Measurements from ENCODE around the gene HBP1. TPM values are rescaled to one million over a fixed set of nuclear protein-coding genes. Genes with fewer than 3 reads are reported as not detected.

The HBP1 gene
- total RNA-seq, 1 experiment from 2014 or later, result 31.0 TPM

DNA sequence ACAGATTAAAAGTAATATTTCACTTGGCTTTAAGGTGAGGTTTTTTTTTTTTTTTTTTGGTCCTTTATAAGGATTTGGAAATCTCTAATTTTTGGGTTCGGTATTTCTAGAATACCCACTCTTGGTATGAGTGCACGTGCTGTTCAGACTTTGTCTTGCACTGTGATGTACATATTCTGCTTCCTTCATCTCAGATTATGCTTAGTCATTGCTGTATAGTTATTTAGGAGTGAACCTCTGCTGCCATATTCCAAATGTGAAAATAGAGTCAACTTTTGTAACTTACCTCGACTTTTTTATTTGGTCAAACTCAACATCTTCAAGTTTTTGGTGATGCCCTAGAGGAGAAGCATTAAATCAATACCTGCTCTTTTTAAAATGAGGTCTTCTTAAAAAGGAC, 40.1 kb upstream of the HBP1 start (continued):
- TF ChIP-seq, protein P1, sequence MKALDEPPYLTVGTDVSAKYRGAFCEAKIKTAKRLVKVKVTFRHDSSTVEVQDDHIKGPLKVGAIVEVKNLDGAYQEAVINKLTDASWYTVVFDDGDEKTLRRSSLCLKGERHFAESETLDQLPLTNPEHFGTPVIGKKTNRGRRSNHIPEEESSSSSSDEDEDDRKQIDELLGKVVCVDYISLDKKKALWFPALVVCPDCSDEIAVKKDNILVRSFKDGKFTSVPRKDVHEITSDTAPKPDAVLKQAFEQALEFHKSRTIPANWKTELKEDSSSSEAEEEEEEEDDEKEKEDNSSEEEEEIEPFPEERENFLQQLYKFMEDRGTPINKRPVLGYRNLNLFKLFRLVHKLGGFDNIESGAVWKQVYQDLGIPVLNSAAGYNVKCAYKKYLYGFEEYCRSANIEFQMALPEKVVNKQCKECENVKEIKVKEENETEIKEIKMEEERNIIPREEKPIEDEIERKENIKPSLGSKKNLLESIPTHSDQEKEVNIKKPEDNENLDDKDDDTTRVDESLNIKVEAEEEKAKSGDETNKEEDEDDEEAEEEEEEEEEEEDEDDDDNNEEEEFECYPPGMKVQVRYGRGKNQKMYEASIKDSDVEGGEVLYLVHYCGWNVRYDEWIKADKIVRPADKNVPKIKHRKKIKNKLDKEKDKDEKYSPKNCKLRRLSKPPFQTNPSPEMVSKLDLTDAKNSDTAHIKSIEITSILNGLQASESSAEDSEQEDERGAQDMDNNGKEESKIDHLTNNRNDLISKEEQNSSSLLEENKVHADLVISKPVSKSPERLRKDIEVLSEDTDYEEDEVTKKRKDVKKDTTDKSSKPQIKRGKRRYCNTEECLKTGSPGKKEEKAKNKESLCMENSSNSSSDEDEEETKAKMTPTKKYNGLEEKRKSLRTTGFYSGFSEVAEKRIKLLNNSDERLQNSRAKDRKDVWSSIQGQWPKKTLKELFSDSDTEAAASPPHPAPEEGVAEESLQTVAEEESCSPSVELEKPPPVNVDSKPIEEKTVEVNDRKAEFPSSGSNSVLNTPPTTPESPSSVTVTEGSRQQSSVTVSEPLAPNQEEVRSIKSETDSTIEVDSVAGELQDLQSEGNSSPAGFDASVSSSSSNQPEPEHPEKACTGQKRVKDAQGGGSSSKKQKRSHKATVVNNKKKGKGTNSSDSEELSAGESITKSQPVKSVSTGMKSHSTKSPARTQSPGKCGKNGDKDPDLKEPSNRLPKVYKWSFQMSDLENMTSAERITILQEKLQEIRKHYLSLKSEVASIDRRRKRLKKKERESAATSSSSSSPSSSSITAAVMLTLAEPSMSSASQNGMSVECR (CRISPR knock-in tag; IDR thresholded peaks at IDR 0.05; ENCODE audit: borderline replicate concordance), result no peak
- TF ChIP-seq ESRRA (CRISPR knock-in tag; IDR thresholded peaks at IDR 0.05; ENCODE audit: borderline replicate concordance), result no peak
- TF ChIP-seq, protein P2, sequence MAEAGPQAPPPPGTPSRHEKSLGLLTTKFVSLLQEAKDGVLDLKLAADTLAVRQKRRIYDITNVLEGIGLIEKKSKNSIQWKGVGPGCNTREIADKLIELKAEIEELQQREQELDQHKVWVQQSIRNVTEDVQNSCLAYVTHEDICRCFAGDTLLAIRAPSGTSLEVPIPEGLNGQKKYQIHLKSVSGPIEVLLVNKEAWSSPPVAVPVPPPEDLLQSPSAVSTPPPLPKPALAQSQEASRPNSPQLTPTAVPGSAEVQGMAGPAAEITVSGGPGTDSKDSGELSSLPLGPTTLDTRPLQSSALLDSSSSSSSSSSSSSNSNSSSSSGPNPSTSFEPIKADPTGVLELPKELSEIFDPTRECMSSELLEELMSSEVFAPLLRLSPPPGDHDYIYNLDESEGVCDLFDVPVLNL (CRISPR knock-in tag; IDR thresholded peaks at IDR 0.05; ENCODE audit: borderline replicate concordance, low read depth), result no peak
- no peak for TF ChIP-seq ETV6 (CRISPR knock-in tag; IDR thresholded peaks at IDR 0.05)
- TF ChIP-seq ATF1 (CRISPR knock-in tag; IDR thresholded peaks at IDR 0.05), result no peak
- TF ChIP-seq ZNF121 (CRISPR knock-in tag; IDR thresholded peaks at IDR 0.05), result no peak

DNA sequence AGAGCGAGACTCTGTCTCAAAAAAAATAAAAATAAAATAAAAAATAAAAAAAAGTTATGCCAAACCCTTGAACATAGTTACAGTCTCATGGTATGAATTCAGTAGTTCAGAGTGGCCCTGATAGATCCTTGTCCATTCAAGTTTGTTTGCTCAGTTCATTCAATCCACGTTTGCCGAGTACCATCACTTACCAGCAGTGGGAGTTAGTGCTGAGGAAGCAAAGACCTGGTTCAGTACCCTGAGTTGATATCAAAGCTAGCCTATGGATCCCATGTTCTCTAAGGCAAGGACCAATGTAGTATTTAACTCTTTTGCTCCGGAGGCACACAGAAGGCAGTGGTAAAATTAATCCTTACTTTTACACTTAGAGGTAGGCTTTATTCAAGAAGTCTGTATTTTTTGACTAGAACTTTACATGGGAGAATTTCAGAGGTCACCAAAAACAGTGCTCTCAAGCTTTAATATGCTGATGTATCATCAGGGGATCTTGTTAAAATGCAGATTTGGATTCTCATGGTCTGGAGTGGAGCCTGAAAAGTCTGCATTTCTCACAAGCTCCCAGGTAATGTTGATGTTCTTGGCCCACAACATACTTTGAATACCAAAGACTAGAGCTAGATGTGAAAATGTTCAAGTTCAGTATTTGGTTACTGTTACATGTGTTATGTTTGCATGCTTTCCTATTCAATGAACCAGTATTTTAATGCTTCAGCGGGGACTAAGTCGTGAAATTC, 38.1 kb upstream of the HBP1 start:
- peak; percentile 96 for ATAC-seq
- peak overlapping the region; percentile 94 for H3K27ac Mint-ChIP-seq
- CTCF ChIA-PET, result interaction anchor here (0.7 to 5.1 kb wide), 15 partner anchors 12 to 338 kb away, joined by 3 to 60 read pairs (median 5); partner anchors contain the start of genes HBP1 and PRKAR2B

More for the DNA sequence above, 38.1 kb upstream of the HBP1 start:
- peaks cover 37% of the 10 kb centered on the region for H3K4me1 Mint-ChIP-seq
- no peak for TF ChIP-seq ESRRA (CRISPR knock-in tag; IDR thresholded peaks at IDR 0.05; ENCODE audit: borderline replicate concordance)
- no peak for TF ChIP-seq NR1H2 (CRISPR knock-in tag; IDR thresholded peaks at IDR 0.05)
- no peak for TF ChIP-seq NR3C1 (CRISPR knock-in tag; conservative IDR thresholded peaks at IDR 0.05; ENCODE audit: low read depth)
- TF ChIP-seq, protein P3, sequence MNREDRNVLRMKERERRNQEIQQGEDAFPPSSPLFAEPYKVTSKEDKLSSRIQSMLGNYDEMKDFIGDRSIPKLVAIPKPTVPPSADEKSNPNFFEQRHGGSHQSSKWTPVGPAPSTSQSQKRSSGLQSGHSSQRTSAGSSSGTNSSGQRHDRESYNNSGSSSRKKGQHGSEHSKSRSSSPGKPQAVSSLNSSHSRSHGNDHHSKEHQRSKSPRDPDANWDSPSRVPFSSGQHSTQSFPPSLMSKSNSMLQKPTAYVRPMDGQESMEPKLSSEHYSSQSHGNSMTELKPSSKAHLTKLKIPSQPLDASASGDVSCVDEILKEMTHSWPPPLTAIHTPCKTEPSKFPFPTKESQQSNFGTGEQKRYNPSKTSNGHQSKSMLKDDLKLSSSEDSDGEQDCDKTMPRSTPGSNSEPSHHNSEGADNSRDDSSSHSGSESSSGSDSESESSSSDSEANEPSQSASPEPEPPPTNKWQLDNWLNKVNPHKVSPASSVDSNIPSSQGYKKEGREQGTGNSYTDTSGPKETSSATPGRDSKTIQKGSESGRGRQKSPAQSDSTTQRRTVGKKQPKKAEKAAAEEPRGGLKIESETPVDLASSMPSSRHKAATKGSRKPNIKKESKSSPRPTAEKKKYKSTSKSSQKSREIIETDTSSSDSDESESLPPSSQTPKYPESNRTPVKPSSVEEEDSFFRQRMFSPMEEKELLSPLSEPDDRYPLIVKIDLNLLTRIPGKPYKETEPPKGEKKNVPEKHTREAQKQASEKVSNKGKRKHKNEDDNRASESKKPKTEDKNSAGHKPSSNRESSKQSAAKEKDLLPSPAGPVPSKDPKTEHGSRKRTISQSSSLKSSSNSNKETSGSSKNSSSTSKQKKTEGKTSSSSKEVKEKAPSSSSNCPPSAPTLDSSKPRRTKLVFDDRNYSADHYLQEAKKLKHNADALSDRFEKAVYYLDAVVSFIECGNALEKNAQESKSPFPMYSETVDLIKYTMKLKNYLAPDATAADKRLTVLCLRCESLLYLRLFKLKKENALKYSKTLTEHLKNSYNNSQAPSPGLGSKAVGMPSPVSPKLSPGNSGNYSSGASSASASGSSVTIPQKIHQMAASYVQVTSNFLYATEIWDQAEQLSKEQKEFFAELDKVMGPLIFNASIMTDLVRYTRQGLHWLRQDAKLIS (CRISPR knock-in tag; IDR thresholded peaks at IDR 0.05; ENCODE audit: borderline replicate concordance), result no peak
- no peak for TF ChIP-seq ZNF138 (CRISPR knock-in tag; conservative IDR thresholded peaks at IDR 0.05)
- TF ChIP-seq ZNF219 (CRISPR knock-in tag; IDR thresholded peaks at IDR 0.05; ENCODE audit: borderline replicate concordance), result no peak
- TF ChIP-seq NFATC4 (CRISPR knock-in tag; IDR thresholded peaks at IDR 0.05), result no peak
- 0 out of 2 replicates have a peak, but pooled peaks have one; percentile 0 for TF ChIP-seq ZNF121 (CRISPR knock-in tag; IDR thresholded peaks at IDR 0.05)
- TF ChIP-seq, protein P1 (CRISPR knock-in tag; IDR thresholded peaks at IDR 0.05; ENCODE audit: borderline replicate concordance), result no peak
- H3K9me3 Mint-ChIP-seq, result peaks cover 12% of the 10 kb centered on the region
- peaks cover 6% of the 10 kb centered on the region for H3K36me3 Mint-ChIP-seq
- POLR2A ChIA-PET, result no interaction called here
- DNase-seq (ENCODE audit: low spot score), result no peak
- no peaks in the 10 kb centered on the region for H3K27me3 Mint-ChIP-seq (ENCODE audit: low read depth)
- H3K4me3 Mint-ChIP-seq, result peak overlapping the region; percentile 33
